ENCODE measurements around the gene RHOU.

GRCh38 chr1:228687587-228687986 lies 47.7 kb upstream of the RHOU start:
- TF ChIP-seq POLR2AphosphoS5 (IDR thresholded peaks at IDR 0.05; ENCODE audit: low read depth, low read length): no peak
- TF ChIP-seq, protein P1, sequence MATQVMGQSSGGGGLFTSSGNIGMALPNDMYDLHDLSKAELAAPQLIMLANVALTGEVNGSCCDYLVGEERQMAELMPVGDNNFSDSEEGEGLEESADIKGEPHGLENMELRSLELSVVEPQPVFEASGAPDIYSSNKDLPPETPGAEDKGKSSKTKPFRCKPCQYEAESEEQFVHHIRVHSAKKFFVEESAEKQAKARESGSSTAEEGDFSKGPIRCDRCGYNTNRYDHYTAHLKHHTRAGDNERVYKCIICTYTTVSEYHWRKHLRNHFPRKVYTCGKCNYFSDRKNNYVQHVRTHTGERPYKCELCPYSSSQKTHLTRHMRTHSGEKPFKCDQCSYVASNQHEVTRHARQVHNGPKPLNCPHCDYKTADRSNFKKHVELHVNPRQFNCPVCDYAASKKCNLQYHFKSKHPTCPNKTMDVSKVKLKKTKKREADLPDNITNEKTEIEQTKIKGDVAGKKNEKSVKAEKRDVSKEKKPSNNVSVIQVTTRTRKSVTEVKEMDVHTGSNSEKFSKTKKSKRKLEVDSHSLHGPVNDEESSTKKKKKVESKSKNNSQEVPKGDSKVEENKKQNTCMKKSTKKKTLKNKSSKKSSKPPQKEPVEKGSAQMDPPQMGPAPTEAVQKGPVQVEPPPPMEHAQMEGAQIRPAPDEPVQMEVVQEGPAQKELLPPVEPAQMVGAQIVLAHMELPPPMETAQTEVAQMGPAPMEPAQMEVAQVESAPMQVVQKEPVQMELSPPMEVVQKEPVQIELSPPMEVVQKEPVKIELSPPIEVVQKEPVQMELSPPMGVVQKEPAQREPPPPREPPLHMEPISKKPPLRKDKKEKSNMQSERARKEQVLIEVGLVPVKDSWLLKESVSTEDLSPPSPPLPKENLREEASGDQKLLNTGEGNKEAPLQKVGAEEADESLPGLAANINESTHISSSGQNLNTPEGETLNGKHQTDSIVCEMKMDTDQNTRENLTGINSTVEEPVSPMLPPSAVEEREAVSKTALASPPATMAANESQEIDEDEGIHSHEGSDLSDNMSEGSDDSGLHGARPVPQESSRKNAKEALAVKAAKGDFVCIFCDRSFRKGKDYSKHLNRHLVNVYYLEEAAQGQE (IDR thresholded peaks at IDR 0.05; ENCODE audit: insufficient read depth in 1 of 2, low read depth in 2 of 2, low read length in 2 of 2): no peak
- TF ChIP-seq TAF1 (IDR thresholded peaks at IDR 0.05; ENCODE audit: borderline replicate concordance, insufficient read depth, low read length): no peak
- no peak for TF ChIP-seq SIN3A (IDR thresholded peaks at IDR 0.05; ENCODE audit: borderline replicate concordance, insufficient read depth, low read length)
- TF ChIP-seq FOXP2 (optimal IDR thresholded peaks at IDR 0.05; ENCODE audit: borderline replicate concordance, extremely low read depth, extremely low read length, insufficient read depth): no peak

Data from PFSK-1 (cell line).